NB4 (cell line): Measurements from ENCODE around the gene THRA.

Experiments used
- CTCF ChIP-seq: IDR thresholded peaks from one replicate; pipeline ENCODE4 v1.5.1; 2012; ENCODE audit warnings: low read depth, low read length
- MYC ChIP-seq: IDR thresholded peaks from 2 replicates; pipeline ENCODE4 v1.6.1; 2011; ENCODE audit warnings: low read depth, low read length
- POLR2A ChIP-seq: IDR thresholded peaks from 2 replicates; pipeline ENCODE4 v1.6.1; 2011; ENCODE audit warnings: mild to moderate bottlenecking; ENCODE audit not compliant: insufficient read length; ENCODE audit errors: extremely low read depth

- TF ChIP-seq POLR2A (no peak), CTCF (no peak), MYC (no peak)
Observed at GRCh38 chr17:40135817-40136216, 73.1 kb downstream of the THRA start.
